ENCODE measurements around the gene IFFO2.

DNA sequence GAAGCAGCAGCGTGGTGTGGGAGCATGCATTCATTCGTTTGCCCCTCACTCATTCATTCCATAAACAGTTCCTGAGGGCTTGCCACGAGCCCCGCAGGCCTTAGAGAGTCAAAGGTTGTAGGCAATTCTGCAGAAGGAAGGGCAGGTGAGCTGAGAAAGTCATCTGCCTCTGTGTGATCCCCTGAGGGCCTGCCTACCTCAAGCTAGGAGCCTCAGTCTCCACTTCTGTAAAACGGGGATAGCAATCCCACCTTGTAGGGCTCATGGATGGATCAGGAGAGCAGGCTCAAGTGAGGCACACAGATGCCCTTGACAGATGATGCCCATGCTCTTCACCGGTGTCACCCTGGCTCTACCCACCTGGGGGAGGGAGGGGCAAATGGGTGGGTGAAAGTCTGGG is 27.5 kb downstream of the IFFO2 start:
- TF ChIP-seq POLR2A (IDR thresholded peaks at IDR 0.05; ENCODE audit: low read length), result no peak
- no peak for TF ChIP-seq GATA1 (IDR thresholded peaks at IDR 0.05; ENCODE audit: low read depth, low read length)
